Stimulated activated effector memory CD8-positive, alpha-beta T cell treated with anti-CD3 and anti-CD28 coated beads, Interleukin-12 subunit alpha, Interleukin-12 subunit beta, amount 100 ng/mL, for 72 hours (primary cell): ENCODE measurements around the gene GALK1.
A peak's percentile ranks its signal among the peaks of the same experiment; 100 is the strongest.

Source experiments
- ATAC-seq: fragments of 150-1000 bp; cut with Tn5 transposase; 2 replicates; pipeline ENCODE4 v1.10.0; 2021
- DNase-seq, 2 donors: peaks; one replicate each; pipeline ENCODE4 v3.0.0; 2021 to 2022; ENCODE audit warnings: low spot score in 2 of 2
- H3K27ac Mint-ChIP-seq: one replicate; pipeline ENCODE4 v1.8.0; 2022; ENCODE audit warnings: mild to moderate bottlenecking, mixed read lengths
- H3K36me3 Mint-ChIP-seq: one replicate; pipeline ENCODE4 v1.8.0; 2022; ENCODE audit warnings: mild to moderate bottlenecking, mixed read lengths
- H3K4me1 Mint-ChIP-seq: one replicate; pipeline ENCODE4 v1.8.0; 2022; ENCODE audit warnings: mixed read lengths
- H3K4me3 Mint-ChIP-seq: one replicate; pipeline ENCODE4 v1.8.0; 2022; ENCODE audit warnings: mild to moderate bottlenecking, mixed read lengths
- H3K9me3 Mint-ChIP-seq: one replicate; pipeline ENCODE4 v1.8.0; 2022; ENCODE audit warnings: mixed read lengths

GALK1 gene

GRCh38 chr17:75750661-75751423 lies 14.2 kb downstream of the GALK1 start:
- H3K4me3 Mint-ChIP-seq = no peak overlapping the region
- H3K4me1 Mint-ChIP-seq = peaks cover 28% of the 10 kb centered on the region
- H3K9me3 Mint-ChIP-seq = no peaks in the 10 kb centered on the region
- peak overlapping the region; percentile 40 for H3K27ac Mint-ChIP-seq
- DNase-seq (no peak), ATAC-seq (no peak)
- H3K36me3 Mint-ChIP-seq = peaks cover 7% of the 10 kb centered on the region

GRCh38 chr17:75749545-75750389 lies 15.2 kb downstream of the GALK1 start:
- H3K4me1 Mint-ChIP-seq = peaks cover 21% of the 10 kb centered on the region
- peak overlapping the region; percentile 29 for H3K27ac Mint-ChIP-seq
- no peaks in the 10 kb centered on the region for H3K9me3 Mint-ChIP-seq
- ATAC-seq = peak; percentile 80
- H3K36me3 Mint-ChIP-seq = peaks cover 4% of the 10 kb centered on the region
- no peak overlapping the region for H3K4me3 Mint-ChIP-seq
- DNase-seq = peak; percentile 90 to 95

- peaks cover 16% of the 10 kb centered on the region for H3K4me1 Mint-ChIP-seq
- no peaks in the 10 kb centered on the region for H3K36me3 Mint-ChIP-seq
- H3K27ac Mint-ChIP-seq = no peak overlapping the region
- DNase-seq = no peak
- no peak for ATAC-seq
- no peaks in the 10 kb centered on the region for H3K9me3 Mint-ChIP-seq
- no peak overlapping the region for H3K4me3 Mint-ChIP-seq
These were observed 16.3 kb downstream of the GALK1 start for GRCh38 chr17:75748706-75749105.

GRCh38 chr17:75743625-75744206 lies 21.3 kb downstream of the GALK1 start:
- no peak for DNase-seq

GRCh38 chr17:75742337-75742736 lies 22.7 kb downstream of the GALK1 start:
- Mint-ChIP-seq H3K27ac (no peak overlapping the region), H3K4me3 (no peak overlapping the region), H3K36me3 (no peaks in the 10 kb centered on the region), H3K4me1 (peaks cover 9% of the 10 kb centered on the region), H3K9me3 (no peaks in the 10 kb centered on the region)
- DNase-seq = no peak
- no peak for ATAC-seq

More at GRCh38 chr17:75743625-75744206, 21.3 kb downstream of the GALK1 start:
- no peaks in the 10 kb centered on the region for H3K4me1 Mint-ChIP-seq
- no peak overlapping the region for H3K4me3 Mint-ChIP-seq
- no peak overlapping the region for H3K27ac Mint-ChIP-seq
- H3K36me3 Mint-ChIP-seq = no peaks in the 10 kb centered on the region
- ATAC-seq = no peak
- H3K9me3 Mint-ChIP-seq = no peaks in the 10 kb centered on the region

- no peak for DNase-seq
- H3K27ac Mint-ChIP-seq = no peak overlapping the region
- H3K36me3 Mint-ChIP-seq = no peaks in the 10 kb centered on the region
- H3K9me3 Mint-ChIP-seq = no peaks in the 10 kb centered on the region
- H3K4me1 Mint-ChIP-seq = peaks cover 9% of the 10 kb centered on the region
- no peak overlapping the region for H3K4me3 Mint-ChIP-seq
- no peak for ATAC-seq
These were observed 24.3 kb downstream of the GALK1 start for GRCh38 chr17:75740631-75741077.

GRCh38 chr17:75740215-75740614 lies 24.8 kb downstream of the GALK1 start:
- H3K27ac Mint-ChIP-seq = no peak overlapping the region
- H3K36me3 Mint-ChIP-seq = no peaks in the 10 kb centered on the region
- no peaks in the 10 kb centered on the region for H3K9me3 Mint-ChIP-seq
- no peak for ATAC-seq
- DNase-seq = no peak
- H3K4me1 Mint-ChIP-seq = peaks cover 9% of the 10 kb centered on the region
- no peak overlapping the region for H3K4me3 Mint-ChIP-seq

- no peak for ATAC-seq
- H3K27ac Mint-ChIP-seq = no peak overlapping the region
- peaks cover 10% of the 10 kb centered on the region for H3K4me1 Mint-ChIP-seq
- no peak overlapping the region for H3K4me3 Mint-ChIP-seq
- no peaks in the 10 kb centered on the region for H3K36me3 Mint-ChIP-seq
- no peak for DNase-seq
- H3K9me3 Mint-ChIP-seq = no peaks in the 10 kb centered on the region
These were observed 25.2 kb downstream of the GALK1 start for GRCh38 chr17:75739801-75740200.

GRCh38 chr17:75739174-75739573 lies 25.8 kb downstream of the GALK1 start:
- Mint-ChIP-seq H3K9me3 (no peaks in the 10 kb centered on the region), H3K36me3 (no peaks in the 10 kb centered on the region), H3K4me1 (peaks cover 16% of the 10 kb centered on the region), H3K4me3 (no peak overlapping the region), H3K27ac (no peak overlapping the region)
- DNase-seq = no peak
- no peak for ATAC-seq

- Mint-ChIP-seq H3K4me3 (no peak overlapping the region), H3K27ac (peak overlapping the region; percentile 89), H3K9me3 (no peaks in the 10 kb centered on the region), H3K4me1 (peaks cover 17% of the 10 kb centered on the region), H3K36me3 (no peaks in the 10 kb centered on the region)
- peak; percentile 70 for ATAC-seq
- peak in 1 of 2 donors; percentile 56 for DNase-seq
These were observed 26.7 kb downstream of the GALK1 start for GRCh38 chr17:75738218-75738802.

- H3K27ac Mint-ChIP-seq = peak overlapping the region; percentile 89
- H3K4me1 Mint-ChIP-seq = peaks cover 17% of the 10 kb centered on the region
- H3K4me3 Mint-ChIP-seq = no peak overlapping the region
- no peak for ATAC-seq
- no peaks in the 10 kb centered on the region for H3K36me3 Mint-ChIP-seq
- H3K9me3 Mint-ChIP-seq = no peaks in the 10 kb centered on the region
- no peak for DNase-seq
These were observed 27.6 kb downstream of the GALK1 start for GRCh38 chr17:75737133-75737962.

GRCh38 chr17:75736173-75736835 lies 28.7 kb downstream of the GALK1 start:
- ATAC-seq (no peak), DNase-seq (no peak)
- Mint-ChIP-seq H3K36me3 (no peaks in the 10 kb centered on the region), H3K27ac (no peak overlapping the region), H3K4me1 (peaks cover 17% of the 10 kb centered on the region), H3K9me3 (no peaks in the 10 kb centered on the region), H3K4me3 (no peak overlapping the region)

GRCh38 chr17:75734674-75735294 lies 30.2 kb downstream of the GALK1 start:
- Mint-ChIP-seq H3K9me3 (no peaks in the 10 kb centered on the region), H3K27ac (peak overlapping the region; percentile 63), H3K4me3 (no peak overlapping the region), H3K36me3 (no peaks in the 10 kb centered on the region), H3K4me1 (peaks cover 17% of the 10 kb centered on the region)
- no peak for ATAC-seq
- DNase-seq = no peak

GRCh38 chr17:75733471-75733870 lies 31.5 kb downstream of the GALK1 start:
- ATAC-seq = no peak
- DNase-seq = no peak
- peaks cover 15% of the 10 kb centered on the region for H3K4me1 Mint-ChIP-seq
- no peaks in the 10 kb centered on the region for H3K36me3 Mint-ChIP-seq
- no peak overlapping the region for H3K27ac Mint-ChIP-seq
- H3K4me3 Mint-ChIP-seq = no peak overlapping the region
- H3K9me3 Mint-ChIP-seq = no peaks in the 10 kb centered on the region
